ENCODE data around the gene NPEPPS. TPM values are rescaled to one million over a fixed set of nuclear protein-coding genes. Genes with fewer than 3 reads are reported as not detected.
A peak's percentile ranks its signal among the peaks of the same experiment; 100 is the strongest.
"Not testable (repeated sequence)": the region's sequence is repeated elsewhere in the genome, so short reads cannot be mapped to it uniquely, and the experiment has no call there.

Gene NPEPPS, protein sequence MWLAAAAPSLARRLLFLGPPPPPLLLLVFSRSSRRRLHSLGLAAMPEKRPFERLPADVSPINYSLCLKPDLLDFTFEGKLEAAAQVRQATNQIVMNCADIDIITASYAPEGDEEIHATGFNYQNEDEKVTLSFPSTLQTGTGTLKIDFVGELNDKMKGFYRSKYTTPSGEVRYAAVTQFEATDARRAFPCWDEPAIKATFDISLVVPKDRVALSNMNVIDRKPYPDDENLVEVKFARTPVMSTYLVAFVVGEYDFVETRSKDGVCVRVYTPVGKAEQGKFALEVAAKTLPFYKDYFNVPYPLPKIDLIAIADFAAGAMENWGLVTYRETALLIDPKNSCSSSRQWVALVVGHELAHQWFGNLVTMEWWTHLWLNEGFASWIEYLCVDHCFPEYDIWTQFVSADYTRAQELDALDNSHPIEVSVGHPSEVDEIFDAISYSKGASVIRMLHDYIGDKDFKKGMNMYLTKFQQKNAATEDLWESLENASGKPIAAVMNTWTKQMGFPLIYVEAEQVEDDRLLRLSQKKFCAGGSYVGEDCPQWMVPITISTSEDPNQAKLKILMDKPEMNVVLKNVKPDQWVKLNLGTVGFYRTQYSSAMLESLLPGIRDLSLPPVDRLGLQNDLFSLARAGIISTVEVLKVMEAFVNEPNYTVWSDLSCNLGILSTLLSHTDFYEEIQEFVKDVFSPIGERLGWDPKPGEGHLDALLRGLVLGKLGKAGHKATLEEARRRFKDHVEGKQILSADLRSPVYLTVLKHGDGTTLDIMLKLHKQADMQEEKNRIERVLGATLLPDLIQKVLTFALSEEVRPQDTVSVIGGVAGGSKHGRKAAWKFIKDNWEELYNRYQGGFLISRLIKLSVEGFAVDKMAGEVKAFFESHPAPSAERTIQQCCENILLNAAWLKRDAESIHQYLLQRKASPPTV
- 96.8 TPM for total RNA-seq
- polyA plus RNA-seq (ENCODE audit: insufficient read depth in 1 of 8, insufficient read length in 8 of 8, low replicate concordance in 1 of 8): 100 to 1,000 TPM; 104 to 166 (median 116) TPM
- long read RNA-seq, donor 1, full-length matches to known transcripts: 11 of 11 reads
- long read RNA-seq, donor 1, partial matches to known transcripts: 0 of 11 reads
- long read RNA-seq, donor 1, other reads (novel, unspliced or antisense): 0 of 11 reads
- long read RNA-seq, donor 2, full-length matches to known transcripts: 1 of 1 reads
- long read RNA-seq, donor 2, partial matches to known transcripts: 0 of 1 reads
- long read RNA-seq, donor 2, other reads (novel, unspliced or antisense): 0 of 1 reads
- long read RNA-seq, donor 3, full-length matches to known transcripts: 11 of 18 reads
- long read RNA-seq, donor 3, partial matches to known transcripts: 7 of 18 reads
- long read RNA-seq, donor 3, other reads (novel, unspliced or antisense): 0 of 18 reads
- long read RNA-seq, donor 4, full-length matches to known transcripts: 6 of 28 reads
- long read RNA-seq, donor 4, partial matches to known transcripts: 22 of 28 reads
- long read RNA-seq, donor 4, other reads (novel, unspliced or antisense): 0 of 28 reads
- long read RNA-seq, donor 5, full-length matches to known transcripts: 30 of 45 reads
- long read RNA-seq, donor 5, partial matches to known transcripts: 15 of 45 reads
- long read RNA-seq, donor 5, other reads (novel, unspliced or antisense): 0 of 45 reads
- long read RNA-seq, donor 6, full-length matches to known transcripts: 12 of 31 reads
- long read RNA-seq, donor 6, partial matches to known transcripts: 19 of 31 reads
- long read RNA-seq, donor 6, other reads (novel, unspliced or antisense): 0 of 31 reads
- long read RNA-seq, donor 7, full-length matches to known transcripts: 15 of 15 reads
- long read RNA-seq, donor 7, partial matches to known transcripts: 0 of 15 reads
- long read RNA-seq, donor 7, other reads (novel, unspliced or antisense): 0 of 15 reads
- long read RNA-seq, donor 8, full-length matches to known transcripts: 9 of 9 reads
- long read RNA-seq, donor 8, partial matches to known transcripts: 0 of 9 reads
- long read RNA-seq, donor 8, other reads (novel, unspliced or antisense): 0 of 9 reads
- long read RNA-seq, donor 9, full-length matches to known transcripts: 13 of 69 reads
- long read RNA-seq, donor 9, partial matches to known transcripts: 56 of 69 reads
- long read RNA-seq, donor 9, other reads (novel, unspliced or antisense): 0 of 69 reads
- long read RNA-seq, donor 10, full-length matches to known transcripts: 8 of 8 reads
- long read RNA-seq, donor 10, partial matches to known transcripts: 0 of 8 reads
- long read RNA-seq, donor 10, other reads (novel, unspliced or antisense): 0 of 8 reads
- long read RNA-seq, donor 11, full-length matches to known transcripts: 15 of 38 reads
- long read RNA-seq, donor 11, partial matches to known transcripts: 23 of 38 reads
- long read RNA-seq, donor 11, other reads (novel, unspliced or antisense): 0 of 38 reads

DNA sequence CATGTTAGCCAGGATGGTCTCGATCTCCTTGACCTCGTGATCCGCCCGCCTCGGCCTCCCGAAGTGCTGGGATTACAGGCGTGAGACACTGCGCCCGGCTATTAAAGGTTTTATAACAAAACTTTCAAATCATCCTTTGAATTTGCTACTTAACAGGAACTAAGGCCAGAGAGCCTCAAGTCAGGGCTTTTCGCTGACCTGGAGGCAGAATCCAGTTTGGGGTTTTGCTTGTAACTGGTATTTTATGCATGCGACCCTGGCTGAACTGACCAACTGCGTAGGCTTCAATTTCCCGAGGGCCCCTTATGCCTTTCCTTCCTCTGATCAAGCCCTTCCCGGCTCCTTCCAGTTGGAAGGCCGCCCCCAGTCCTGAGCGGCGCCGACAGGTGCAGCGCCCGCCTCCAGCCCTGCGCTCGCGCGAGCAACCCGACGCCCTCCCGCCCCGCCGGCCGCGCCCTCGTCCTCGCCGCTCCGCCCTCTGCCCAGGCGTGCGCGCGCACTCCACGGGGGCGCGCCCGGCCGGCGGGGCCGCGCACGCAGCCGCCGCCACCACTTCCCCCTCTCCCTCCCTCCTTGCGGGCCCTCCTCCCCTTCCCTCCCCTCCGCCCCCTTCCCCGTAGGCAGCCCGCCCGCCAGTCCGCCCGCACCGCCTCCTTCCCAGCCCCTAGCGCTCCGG lies at the start of gene NPEPPS:
Gene NPEPPS (plus strand): TSS at position 552 of the 676 bp plus-strand sequence. CDS start 193 bp downstream, outside the sequence.
- H3K4me1 ChIP-seq (ENCODE audit: control insufficient read depth, insufficient read depth, low read length); H3K9me3 ChIP-seq (replicated peaks; ENCODE audit: control insufficient read depth, low read depth, low read length); H3K36me3 ChIP-seq (ENCODE audit: control insufficient read depth, insufficient read depth, low read length); H3K27me3 ChIP-seq (ENCODE audit: control insufficient read depth, insufficient read depth, low read length): not testable (repeated sequence)
- Histone ChIP-seq H3K27ac (ENCODE audit: low read length) (peak within 1 kb of the TSS; percentile 93), H3K4me3 (ENCODE audit: low read length) (peak within 1 kb of the TSS; percentile 59)
- peak; percentile 92 for DNase-seq
- 4% methylated on average over 15 of the region's 60 CpGs for WGBS (ENCODE audit: insufficient coverage)

DNA sequence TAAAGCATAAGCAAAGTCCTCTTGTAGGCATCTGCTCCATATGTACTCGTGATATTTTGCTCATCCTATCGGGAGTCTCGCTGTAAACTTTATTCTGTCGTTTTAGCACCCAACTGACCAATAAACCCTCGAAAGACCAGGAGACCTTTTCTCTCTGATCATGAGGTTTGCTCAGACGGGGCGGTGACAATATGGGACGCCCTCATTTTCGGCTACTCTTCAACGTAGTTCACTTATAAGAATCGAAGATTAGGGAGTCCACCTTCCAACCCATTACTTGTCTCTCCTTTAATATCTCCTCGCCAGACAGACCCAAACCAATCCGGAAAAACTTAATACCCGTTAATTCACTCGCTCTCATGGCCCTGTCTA lies 39.1 kb upstream of the NPEPPS start:
- H3K27ac ChIP-seq (ENCODE audit: low read length): peak overlapping the region; percentile 86
- H3K9me3 ChIP-seq (replicated peaks; ENCODE audit: control insufficient read depth, low read depth, low read length); DNase-seq; H3K27me3 ChIP-seq (ENCODE audit: control insufficient read depth, insufficient read depth, low read length); H3K36me3 ChIP-seq (ENCODE audit: control insufficient read depth, insufficient read depth, low read length); H3K4me1 ChIP-seq (ENCODE audit: control insufficient read depth, insufficient read depth, low read length): not testable (repeated sequence)
- peak overlapping the region; percentile 52 for H3K4me3 ChIP-seq (ENCODE audit: low read length)
- 5% methylated on average over 8 of the region's 15 CpGs for WGBS (ENCODE audit: insufficient coverage)

GRCh38 chr17:47499074-47499473 lies 31.8 kb upstream of the NPEPPS start:
- H3K9me3 ChIP-seq (replicated peaks; ENCODE audit: control insufficient read depth, low read depth, low read length); DNase-seq; H3K36me3 ChIP-seq (ENCODE audit: control insufficient read depth, insufficient read depth, low read length); H3K27ac ChIP-seq (ENCODE audit: low read length); H3K4me1 ChIP-seq (ENCODE audit: control insufficient read depth, insufficient read depth, low read length); H3K27me3 ChIP-seq (ENCODE audit: control insufficient read depth, insufficient read depth, low read length); H3K4me3 ChIP-seq (ENCODE audit: low read length): not testable (repeated sequence)
- no CpG with 5 or more reads among the region's 1 CpG for WGBS (ENCODE audit: insufficient coverage)

- DNase-seq; H3K4me1 ChIP-seq (ENCODE audit: control insufficient read depth, insufficient read depth, low read length); H3K4me3 ChIP-seq (ENCODE audit: low read length); H3K27me3 ChIP-seq (ENCODE audit: control insufficient read depth, insufficient read depth, low read length); H3K9me3 ChIP-seq (replicated peaks; ENCODE audit: control insufficient read depth, low read depth, low read length); H3K27ac ChIP-seq (ENCODE audit: low read length); H3K36me3 ChIP-seq (ENCODE audit: control insufficient read depth, insufficient read depth, low read length): not testable (repeated sequence)
- 88% methylated on average over 2 of the region's 4 CpGs for WGBS (ENCODE audit: insufficient coverage)
These were observed 31.4 kb upstream of the NPEPPS start for GRCh38 chr17:47499494-47499893.

DNA sequence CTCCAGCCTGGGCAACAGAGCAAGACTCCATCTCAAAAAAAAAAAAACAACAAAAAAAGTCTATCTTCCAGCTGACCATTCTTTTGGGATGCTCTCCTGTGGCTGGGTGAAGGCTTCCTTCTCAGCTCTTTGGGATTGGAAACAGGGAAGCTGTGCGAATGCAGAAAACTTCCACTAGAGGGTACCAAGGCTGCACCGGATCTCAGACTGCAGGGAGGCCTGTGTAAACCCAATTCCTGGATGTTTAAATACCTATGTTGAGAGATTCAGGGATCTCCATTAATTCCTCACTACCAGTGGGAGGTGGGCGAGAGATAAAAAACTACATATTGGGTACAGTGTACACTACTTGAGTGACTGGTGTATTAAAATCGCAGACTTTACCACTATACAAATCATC lies 30.3 kb upstream of the NPEPPS start:
- no CpG with 5 or more reads among the region's 4 CpGs for WGBS (ENCODE audit: insufficient coverage)
- DNase-seq: peak; percentile 25
- not testable (repeated sequence) for H3K4me1 ChIP-seq (ENCODE audit: control insufficient read depth, insufficient read depth, low read length); H3K36me3 ChIP-seq (ENCODE audit: control insufficient read depth, insufficient read depth, low read length); H3K27ac ChIP-seq (ENCODE audit: low read length); H3K27me3 ChIP-seq (ENCODE audit: control insufficient read depth, insufficient read depth, low read length); H3K9me3 ChIP-seq (replicated peaks; ENCODE audit: control insufficient read depth, low read depth, low read length); H3K4me3 ChIP-seq (ENCODE audit: low read length)

DNA sequence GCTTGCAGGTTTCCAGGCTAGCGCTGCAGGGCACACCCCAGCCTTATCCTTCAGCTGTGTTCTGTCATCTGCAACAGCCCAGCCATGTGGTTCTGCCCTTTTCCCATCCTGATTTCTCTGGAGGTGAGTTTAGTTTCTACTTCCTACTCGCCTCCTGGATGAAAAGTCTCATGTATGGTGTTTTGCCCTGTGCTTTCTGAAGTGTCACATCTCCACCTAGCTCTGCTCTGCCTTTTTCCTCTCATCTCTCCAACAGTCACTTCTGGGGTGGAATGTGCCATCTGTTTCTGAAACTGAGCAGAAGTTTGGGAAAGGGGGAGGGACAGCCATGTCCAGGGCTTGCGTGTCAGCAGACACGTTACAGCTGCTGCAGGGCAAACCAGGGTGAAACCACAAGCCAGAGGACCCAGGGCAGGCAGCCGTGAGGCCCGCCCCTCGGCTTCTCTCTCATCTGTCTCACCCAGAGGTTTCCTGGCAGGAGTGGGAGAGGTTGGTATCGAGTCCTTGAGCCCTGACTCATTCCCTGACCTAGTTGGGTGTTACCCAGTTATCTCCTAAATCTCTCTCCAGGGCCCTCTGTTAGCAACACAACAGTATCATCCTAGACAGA lies 28.7 kb upstream of the NPEPPS start:
- H3K4me3 ChIP-seq (ENCODE audit: low read length); H3K27me3 ChIP-seq (ENCODE audit: control insufficient read depth, insufficient read depth, low read length); H3K9me3 ChIP-seq (replicated peaks; ENCODE audit: control insufficient read depth, low read depth, low read length); H3K36me3 ChIP-seq (ENCODE audit: control insufficient read depth, insufficient read depth, low read length); H3K4me1 ChIP-seq (ENCODE audit: control insufficient read depth, insufficient read depth, low read length): not testable (repeated sequence)
- H3K27ac ChIP-seq (ENCODE audit: low read length): peak overlapping the region; percentile 55
- WGBS (ENCODE audit: insufficient coverage): no CpG with 5 or more reads among the region's 8 CpGs
- peak; percentile 52 for DNase-seq

- H3K4me3 ChIP-seq (ENCODE audit: low read length); H3K36me3 ChIP-seq (ENCODE audit: control insufficient read depth, insufficient read depth, low read length); H3K27me3 ChIP-seq (ENCODE audit: control insufficient read depth, insufficient read depth, low read length); H3K9me3 ChIP-seq (replicated peaks; ENCODE audit: control insufficient read depth, low read depth, low read length); H3K4me1 ChIP-seq (ENCODE audit: control insufficient read depth, insufficient read depth, low read length): not testable (repeated sequence)
- WGBS (ENCODE audit: insufficient coverage): no CpG with 5 or more reads among the region's 2 CpGs
- H3K27ac ChIP-seq (ENCODE audit: low read length): peak overlapping the region; percentile 62
- DNase-seq: peak; percentile 25
These were observed 28.0 kb upstream of the NPEPPS start for GRCh38 chr17:47502776-47503455.
